A172 (cell line): ENCODE data around the gene UVSSA. TPM values are rescaled to one million over a fixed set of nuclear protein-coding genes. Genes with fewer than 3 reads are reported as not detected.

Experiments
- DNase-seq: peaks from one replicate; pipeline ENCODE4 v3.0.0-alpha.2; 2015; ENCODE audit warnings: low spot score
- total RNA-seq: library from RNA; depleted of rRNA; stranded (reverse); fragments of >200 nt; shearing (Covaris generic); gene quantifications from 2 replicates; pipeline ENCODE4 v1.2.3, GENCODE V29; 2014

UVSSA gene
- total RNA-seq, 1 experiment from 2014 or later = 9.8 TPM

GRCh38 chr4:1409079-1409478 is 62.1 kb downstream of the UVSSA start:
- no peak for DNase-seq

- DNase-seq = no peak
These were observed 62.8 kb downstream of the UVSSA start for GRCh38 chr4:1409491-1410425.

GRCh38 chr4:1410491-1411325 is 63.7 kb downstream of the UVSSA start:
- DNase-seq = peak; percentile 11

GRCh38 chr4:1411436-1412375 is 64.7 kb downstream of the UVSSA start:
- DNase-seq = no peak

GRCh38 chr4:1412376-1413203 is 65.6 kb downstream of the UVSSA start:
- no peak for DNase-seq

- no peak for DNase-seq
These were observed 66.2 kb downstream of the UVSSA start for GRCh38 chr4:1413204-1413663.

GRCh38 chr4:1413687-1414479 is 66.9 kb downstream of the UVSSA start:
- DNase-seq = no peak

GRCh38 chr4:1414831-1415680 is 68.0 kb downstream of the UVSSA start:
- no peak for DNase-seq

GRCh38 chr4:1415681-1415981 is 68.6 kb downstream of the UVSSA start:
- DNase-seq = no peak

- DNase-seq = no peak
These were observed 69.3 kb downstream of the UVSSA start for GRCh38 chr4:1416051-1416947.

- DNase-seq = no peak
These were observed 69.9 kb downstream of the UVSSA start for GRCh38 chr4:1416948-1417260.

GRCh38 chr4:1417522-1418390 is 70.7 kb downstream of the UVSSA start:
- DNase-seq = no peak

GRCh38 chr4:1418494-1419285 is 71.7 kb downstream of the UVSSA start:
- DNase-seq = no peak

- no peak for DNase-seq
These were observed 72.7 kb downstream of the UVSSA start for GRCh38 chr4:1419708-1420107.

- DNase-seq = no peak
These were observed 74.6 kb downstream of the UVSSA start for GRCh38 chr4:1421657-1422056.

GRCh38 chr4:1427010-1427409 is 80.0 kb downstream of the UVSSA start:
- no peak for DNase-seq
